ENCODE results near the gene CAPN14.

CAPN14 gene

DNA sequence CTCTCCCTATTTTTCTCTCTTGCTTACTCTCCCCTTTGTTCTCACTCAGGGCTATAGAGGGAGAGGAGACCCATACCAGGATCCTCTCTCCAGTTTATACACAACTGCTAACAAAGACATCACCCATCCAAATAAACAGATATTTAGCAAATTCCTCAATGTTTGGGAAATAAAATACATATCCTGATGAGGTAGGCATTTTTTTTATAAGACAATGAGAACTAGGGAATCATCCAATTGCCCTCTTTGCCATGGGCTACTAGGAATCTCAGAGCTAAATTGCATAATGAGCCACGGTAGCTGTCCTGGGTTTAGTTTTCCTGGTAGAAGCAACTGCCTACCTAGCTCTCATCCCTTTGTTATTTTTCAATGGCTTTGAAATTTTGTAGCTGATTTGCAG lies 27.1 kb downstream of the CAPN14 start:
- POLR2A ChIA-PET: no interaction called here
- no peaks in the 10 kb centered on the region for H3K4me1 ChIP-seq (ENCODE audit: control insufficient read depth, insufficient read depth, low read length)
- H3K4me3 ChIP-seq (ENCODE audit: low read depth, low read length): no peak overlapping the region
- H3K9me3 ChIP-seq (ENCODE audit: control insufficient read depth, insufficient read depth, low read depth, low read length): no peaks in the 10 kb centered on the region
- no peak overlapping the region for H3K27ac ChIP-seq (ENCODE audit: extremely low read depth, low read depth, low read length)
- TF ChIP-seq, protein P1, sequence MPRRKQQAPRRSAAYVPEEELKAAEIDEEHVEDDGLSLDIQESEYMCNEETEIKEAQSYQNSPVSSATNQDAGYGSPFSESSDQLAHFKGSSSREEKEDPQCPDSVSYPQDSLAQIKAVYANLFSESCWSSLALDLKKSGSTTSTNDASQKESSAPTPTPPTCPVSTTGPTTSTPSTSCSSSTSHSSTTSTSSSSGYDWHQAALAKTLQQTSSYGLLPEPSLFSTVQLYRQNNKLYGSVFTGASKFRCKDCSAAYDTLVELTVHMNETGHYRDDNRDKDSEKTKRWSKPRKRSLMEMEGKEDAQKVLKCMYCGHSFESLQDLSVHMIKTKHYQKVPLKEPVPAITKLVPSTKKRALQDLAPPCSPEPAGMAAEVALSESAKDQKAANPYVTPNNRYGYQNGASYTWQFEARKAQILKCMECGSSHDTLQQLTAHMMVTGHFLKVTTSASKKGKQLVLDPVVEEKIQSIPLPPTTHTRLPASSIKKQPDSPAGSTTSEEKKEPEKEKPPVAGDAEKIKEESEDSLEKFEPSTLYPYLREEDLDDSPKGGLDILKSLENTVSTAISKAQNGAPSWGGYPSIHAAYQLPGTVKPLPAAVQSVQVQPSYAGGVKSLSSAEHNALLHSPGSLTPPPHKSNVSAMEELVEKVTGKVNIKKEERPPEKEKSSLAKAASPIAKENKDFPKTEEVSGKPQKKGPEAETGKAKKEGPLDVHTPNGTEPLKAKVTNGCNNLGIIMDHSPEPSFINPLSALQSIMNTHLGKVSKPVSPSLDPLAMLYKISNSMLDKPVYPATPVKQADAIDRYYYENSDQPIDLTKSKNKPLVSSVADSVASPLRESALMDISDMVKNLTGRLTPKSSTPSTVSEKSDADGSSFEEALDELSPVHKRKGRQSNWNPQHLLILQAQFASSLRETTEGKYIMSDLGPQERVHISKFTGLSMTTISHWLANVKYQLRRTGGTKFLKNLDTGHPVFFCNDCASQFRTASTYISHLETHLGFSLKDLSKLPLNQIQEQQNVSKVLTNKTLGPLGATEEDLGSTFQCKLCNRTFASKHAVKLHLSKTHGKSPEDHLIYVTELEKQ (tag by site-specific recombination; IDR thresholded peaks at IDR 0.05; ENCODE audit: borderline replicate concordance): no peak
- no peak for TF ChIP-seq ZNF561 (tag by site-specific recombination; IDR thresholded peaks at IDR 0.05; ENCODE audit: borderline replicate concordance)
- no peak for TF ChIP-seq SALL2 (tag by site-specific recombination; IDR thresholded peaks at IDR 0.05; ENCODE audit: borderline replicate concordance)
- no peak for TF ChIP-seq ZNF354C (tag by site-specific recombination; IDR thresholded peaks at IDR 0.05; ENCODE audit: borderline replicate concordance, low read depth)
- TF ChIP-seq ZNF423 (tag by site-specific recombination; IDR thresholded peaks at IDR 0.05): no peak
- TF ChIP-seq, protein P2, sequence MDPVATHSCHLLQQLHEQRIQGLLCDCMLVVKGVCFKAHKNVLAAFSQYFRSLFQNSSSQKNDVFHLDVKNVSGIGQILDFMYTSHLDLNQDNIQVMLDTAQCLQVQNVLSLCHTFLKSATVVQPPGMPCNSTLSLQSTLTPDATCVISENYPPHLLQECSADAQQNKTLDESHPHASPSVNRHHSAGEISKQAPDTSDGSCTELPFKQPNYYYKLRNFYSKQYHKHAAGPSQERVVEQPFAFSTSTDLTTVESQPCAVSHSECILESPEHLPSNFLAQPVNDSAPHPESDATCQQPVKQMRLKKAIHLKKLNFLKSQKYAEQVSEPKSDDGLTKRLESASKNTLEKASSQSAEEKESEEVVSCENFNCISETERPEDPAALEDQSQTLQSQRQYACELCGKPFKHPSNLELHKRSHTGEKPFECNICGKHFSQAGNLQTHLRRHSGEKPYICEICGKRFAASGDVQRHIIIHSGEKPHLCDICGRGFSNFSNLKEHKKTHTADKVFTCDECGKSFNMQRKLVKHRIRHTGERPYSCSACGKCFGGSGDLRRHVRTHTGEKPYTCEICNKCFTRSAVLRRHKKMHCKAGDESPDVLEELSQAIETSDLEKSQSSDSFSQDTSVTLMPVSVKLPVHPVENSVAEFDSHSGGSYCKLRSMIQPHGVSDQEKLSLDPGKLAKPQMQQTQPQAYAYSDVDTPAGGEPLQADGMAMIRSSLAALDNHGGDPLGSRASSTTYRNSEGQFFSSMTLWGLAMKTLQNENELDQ (tag by site-specific recombination; IDR thresholded peaks at IDR 0.05; ENCODE audit: low read depth): no peak
- no peak for TF ChIP-seq ZNF585B (tag by site-specific recombination; IDR thresholded peaks at IDR 0.05)
- TF ChIP-seq ZNF670 (tag by site-specific recombination; IDR thresholded peaks at IDR 0.05; ENCODE audit: low read depth): no peak
- TF ChIP-seq ZBTB21 (tag by site-specific recombination; IDR thresholded peaks at IDR 0.05): no peak
- TF ChIP-seq ZNF560 (tag by site-specific recombination; IDR thresholded peaks at IDR 0.05; ENCODE audit: borderline replicate concordance): no peak
- TF ChIP-seq, protein P3, sequence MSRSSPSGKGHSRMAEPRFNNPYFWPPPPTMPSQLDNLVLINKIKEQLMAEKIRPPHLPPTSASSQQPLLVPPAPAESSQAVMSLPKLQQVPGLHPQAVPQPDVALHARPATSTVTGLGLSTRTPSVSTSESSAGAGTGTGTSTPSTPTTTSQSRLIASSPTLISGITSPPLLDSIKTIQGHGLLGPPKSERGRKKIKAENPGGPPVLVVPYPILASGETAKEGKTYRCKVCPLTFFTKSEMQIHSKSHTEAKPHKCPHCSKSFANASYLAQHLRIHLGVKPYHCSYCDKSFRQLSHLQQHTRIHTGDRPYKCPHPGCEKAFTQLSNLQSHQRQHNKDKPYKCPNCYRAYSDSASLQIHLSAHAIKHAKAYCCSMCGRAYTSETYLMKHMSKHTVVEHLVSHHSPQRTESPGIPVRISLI (tag by site-specific recombination; IDR thresholded peaks at IDR 0.05): no peak
- TF ChIP-seq HOXA7 (CRISPR knock-in tag; IDR thresholded peaks at IDR 0.05; ENCODE audit: borderline replicate concordance): no peak
- CTCF ChIA-PET: interaction anchor here (0.8 kb wide), 1 partner anchor 15 kb away, joined by 3 read pairs; no protein-coding TSS in a partner anchor
- H3K36me3 ChIP-seq (ENCODE audit: control insufficient read depth in 2 of 2, insufficient read depth in 1 of 2, low read length in 2 of 2): no peaks in the 10 kb centered on the region

DNA sequence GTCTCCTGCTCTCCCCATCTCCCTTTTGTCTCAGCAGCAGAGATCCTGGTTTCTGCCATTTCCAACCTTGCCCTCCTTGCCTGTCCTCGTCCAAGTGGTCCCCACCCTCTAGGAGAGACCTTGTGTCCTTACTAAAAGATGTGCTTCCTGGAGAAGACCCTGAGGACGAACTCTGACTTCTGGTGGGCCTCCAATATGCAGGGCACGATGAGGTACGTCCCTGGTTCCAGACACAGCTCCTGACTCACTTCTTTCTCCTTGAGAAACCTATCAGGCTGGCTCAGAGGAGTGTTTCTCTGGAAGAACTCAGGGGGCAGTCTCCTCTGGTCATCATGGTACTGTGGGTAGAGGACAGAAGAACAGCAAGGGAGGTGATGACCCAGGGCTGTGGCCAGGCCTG lies 28.2 kb downstream of the CAPN14 start:
- Histone ChIP-seq H3K4me1 (ENCODE audit: control insufficient read depth, insufficient read depth, low read length) (no peaks in the 10 kb centered on the region), H3K4me3 (ENCODE audit: low read depth, low read length) (no peak overlapping the region), H3K36me3 (ENCODE audit: control insufficient read depth in 2 of 2, insufficient read depth in 1 of 2, low read length in 2 of 2) (no peaks in the 10 kb centered on the region), H3K9me3 (ENCODE audit: control insufficient read depth, insufficient read depth, low read depth, low read length) (no peaks in the 10 kb centered on the region), H3K27ac (ENCODE audit: extremely low read depth, low read depth, low read length) (no peak overlapping the region)
- ChIA-PET CTCF (interaction anchor here (0.8 kb wide), 1 partner anchor 14 kb away, joined by 3 read pairs; no protein-coding TSS in a partner anchor), POLR2A (interaction anchor here (0.6 kb wide), 1 partner anchor 1166 kb away, joined by 3 read pairs; no protein-coding TSS in a partner anchor)
- no peak for TF ChIP-seq ZNF555 (tag by site-specific recombination; conservative IDR thresholded peaks at IDR 0.05)
- TF ChIP-seq ZIC2 (tag by site-specific recombination; IDR thresholded peaks at IDR 0.05): no peak
- TF ChIP-seq ZNF292 (tag by site-specific recombination; IDR thresholded peaks at IDR 0.05; ENCODE audit: borderline replicate concordance, low read depth): no peak
- TF ChIP-seq, protein P4, sequence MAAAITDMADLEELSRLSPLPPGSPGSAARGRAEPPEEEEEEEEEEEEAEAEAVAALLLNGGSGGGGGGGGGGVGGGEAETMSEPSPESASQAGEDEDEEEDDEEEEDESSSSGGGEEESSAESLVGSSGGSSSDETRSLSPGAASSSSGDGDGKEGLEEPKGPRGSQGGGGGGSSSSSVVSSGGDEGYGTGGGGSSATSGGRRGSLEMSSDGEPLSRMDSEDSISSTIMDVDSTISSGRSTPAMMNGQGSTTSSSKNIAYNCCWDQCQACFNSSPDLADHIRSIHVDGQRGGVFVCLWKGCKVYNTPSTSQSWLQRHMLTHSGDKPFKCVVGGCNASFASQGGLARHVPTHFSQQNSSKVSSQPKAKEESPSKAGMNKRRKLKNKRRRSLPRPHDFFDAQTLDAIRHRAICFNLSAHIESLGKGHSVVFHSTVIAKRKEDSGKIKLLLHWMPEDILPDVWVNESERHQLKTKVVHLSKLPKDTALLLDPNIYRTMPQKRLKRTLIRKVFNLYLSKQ (tag by site-specific recombination; IDR thresholded peaks at IDR 0.05; ENCODE audit: borderline replicate concordance): no peak
- no peak for TF ChIP-seq ZNF560 (tag by site-specific recombination; IDR thresholded peaks at IDR 0.05; ENCODE audit: borderline replicate concordance)
- no peak for TF ChIP-seq ZNF549 (tag by site-specific recombination; IDR thresholded peaks at IDR 0.05)
- no peak for TF ChIP-seq GLIS1 (tag by site-specific recombination; IDR thresholded peaks at IDR 0.05)
- TF ChIP-seq ZNF658 (tag by site-specific recombination; IDR thresholded peaks at IDR 0.05): no peak
- TF ChIP-seq ZNF391 (tag by site-specific recombination; IDR thresholded peaks at IDR 0.05; ENCODE audit: borderline replicate concordance, low read depth): no peak
- no peak for TF ChIP-seq ZNF335 (tag by site-specific recombination; conservative IDR thresholded peaks at IDR 0.05)
- no peak for TF ChIP-seq EGR2 (tag by site-specific recombination; IDR thresholded peaks at IDR 0.05; ENCODE audit: low read depth)
- TF ChIP-seq, protein P1 (tag by site-specific recombination; IDR thresholded peaks at IDR 0.05; ENCODE audit: borderline replicate concordance): no peak
